HG02938 (cell line): ENCODE data around the gene EIF4G1.

Source experiments
- ATAC-seq: cut with Tn5 transposase; IDR thresholded peaks from one replicate; pipeline ENCODE4 v1.9.1; 2021; ENCODE audit warnings: mild to moderate bottlenecking, moderate library complexity; ENCODE audit not compliant: unreplicated experiment

The EIF4G1 gene

GRCh38 chr3:184361932-184362667 is 47.7 kb downstream of the EIF4G1 start:
- ATAC-seq = no peak

DNA sequence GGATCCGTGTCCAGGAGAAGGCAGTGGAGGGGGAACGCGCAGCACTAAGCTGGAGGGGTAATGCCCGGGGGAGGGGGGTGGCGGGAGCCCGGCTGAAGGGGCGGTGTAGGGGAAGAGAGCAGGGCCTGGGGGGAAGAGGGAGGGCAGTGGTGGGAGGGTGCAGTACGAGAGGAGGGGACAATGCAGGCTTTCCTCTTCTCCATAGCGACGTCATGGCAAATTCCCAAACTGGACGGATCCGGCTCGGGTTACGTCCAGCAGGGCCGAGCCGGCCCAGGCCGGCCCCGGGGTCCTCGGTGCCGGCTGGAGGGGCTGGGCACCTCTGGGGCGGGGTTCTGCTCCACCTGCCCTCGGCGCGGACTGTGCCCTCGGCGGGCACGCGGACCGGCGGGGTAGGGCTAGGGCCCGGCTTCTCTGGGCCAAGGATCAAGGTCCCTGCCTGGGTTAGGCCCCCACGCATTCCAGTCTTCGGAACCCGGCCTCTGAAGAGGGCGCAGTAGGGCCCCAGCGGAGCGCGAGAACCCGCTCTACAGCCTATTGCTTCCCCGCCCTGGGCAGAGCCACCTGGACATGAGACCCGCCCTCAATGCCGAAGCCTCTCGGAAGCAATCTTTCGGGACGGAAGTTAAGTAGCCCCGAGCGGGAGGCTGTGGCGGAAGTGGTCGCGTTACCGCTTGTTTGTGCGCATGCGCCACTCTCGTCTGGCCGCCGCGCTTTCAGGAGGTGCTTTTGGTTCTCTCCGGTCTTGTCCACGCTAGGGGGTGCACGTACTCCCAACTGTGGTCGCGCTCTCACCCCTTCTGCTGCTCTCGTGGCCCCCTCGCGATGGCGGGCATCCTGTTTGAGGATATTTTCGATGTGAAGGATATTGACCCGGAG is 48.5 kb downstream of the EIF4G1 start:
- ATAC-seq = peak; percentile 83

GRCh38 chr3:184366619-184367289 is 52.3 kb downstream of the EIF4G1 start:
- no peak for ATAC-seq

DNA sequence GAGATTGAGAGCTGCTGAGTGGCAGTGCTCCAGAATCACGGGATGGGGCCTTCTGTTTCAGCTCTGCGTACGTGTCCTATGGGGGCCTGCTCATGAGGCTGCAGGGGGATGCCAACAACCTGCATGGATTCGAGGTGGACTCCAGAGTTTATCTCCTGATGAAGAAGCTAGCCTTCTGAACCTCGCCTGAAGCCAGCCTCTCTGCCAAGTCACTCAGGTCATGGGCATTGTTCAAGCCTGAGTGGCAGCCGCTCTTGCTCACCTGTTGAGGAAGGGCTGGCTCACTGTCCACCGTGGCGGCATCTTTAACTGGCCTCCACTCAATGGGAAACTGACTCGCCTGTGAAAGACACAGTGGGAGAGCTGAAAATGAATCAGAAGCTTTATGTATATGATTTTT is 53.7 kb downstream of the EIF4G1 start:
- no peak for ATAC-seq

- ATAC-seq = no peak
These were observed 54.3 kb downstream of the EIF4G1 start for GRCh38 chr3:184368586-184369183.

DNA sequence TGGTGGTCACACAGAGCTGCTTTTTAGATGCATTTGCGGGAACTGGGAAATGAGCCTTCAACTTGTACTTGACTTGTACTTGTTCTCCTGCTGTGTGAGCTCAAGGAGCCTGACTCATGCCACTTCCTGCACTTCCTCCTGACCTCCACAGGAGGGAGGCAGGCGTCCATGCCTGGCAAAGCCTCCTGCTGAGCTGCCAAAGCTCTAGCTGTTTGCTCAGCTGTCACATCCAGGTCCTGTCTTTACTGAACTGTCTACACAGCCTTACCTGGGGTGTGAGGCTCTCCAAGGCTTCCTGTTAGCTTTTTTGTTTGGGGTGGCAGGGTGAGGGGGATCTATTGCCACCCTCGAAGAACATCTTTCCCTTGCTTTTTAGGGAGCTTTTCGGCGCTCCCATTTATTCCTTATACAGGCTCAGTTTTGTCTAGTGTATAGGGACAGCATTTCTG is 57.2 kb downstream of the EIF4G1 start:
- peak; percentile 70 for ATAC-seq

DNA sequence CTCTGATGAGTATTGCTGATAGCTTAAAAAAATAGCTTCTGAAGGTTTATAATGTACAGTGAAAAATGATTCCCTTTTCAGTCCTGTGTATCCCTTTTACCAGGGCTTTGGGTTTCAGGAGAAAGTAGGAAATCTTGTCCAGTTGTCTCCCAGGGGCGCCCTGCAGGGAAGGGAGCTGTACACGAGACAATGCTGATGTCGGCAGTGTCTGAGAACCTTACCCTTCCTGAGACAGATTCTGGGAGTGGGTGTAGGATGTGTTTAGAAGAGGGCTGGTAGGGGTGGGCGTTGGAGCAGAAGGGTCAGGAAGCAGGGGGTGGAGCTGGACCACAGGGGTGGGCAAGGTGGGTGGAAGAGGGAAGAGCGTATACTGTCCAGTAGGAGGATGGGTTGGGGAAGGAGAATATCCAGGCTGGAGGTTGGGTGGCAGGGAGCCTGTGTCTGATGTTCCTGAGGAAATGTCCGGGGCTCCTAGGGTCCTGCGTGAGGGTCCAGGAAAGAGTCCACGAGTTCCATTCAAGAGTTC is 58.0 kb downstream of the EIF4G1 start:
- ATAC-seq = no peak

DNA sequence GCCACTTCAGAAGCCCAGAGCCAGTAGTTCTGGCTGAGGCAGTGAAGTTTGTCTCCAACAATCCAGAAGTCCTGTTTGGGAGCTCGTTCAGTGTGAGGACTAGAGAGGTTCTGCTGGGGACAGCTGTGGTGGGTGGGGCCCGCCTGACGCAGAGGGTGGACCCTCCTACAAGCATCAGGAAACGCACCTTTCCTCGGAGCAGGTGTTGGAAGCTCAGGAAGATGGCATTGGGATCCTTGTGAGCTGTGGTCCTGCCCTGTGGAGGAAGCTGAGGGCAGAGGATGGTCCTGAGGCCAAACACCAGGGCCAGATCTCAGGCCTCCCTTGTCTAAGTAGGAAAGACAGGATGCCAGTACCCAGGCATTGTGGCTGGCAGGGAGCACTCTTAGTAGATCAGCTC is 58.5 kb downstream of the EIF4G1 start:
- ATAC-seq = no peak

- ATAC-seq = no peak
These were observed 59.0 kb downstream of the EIF4G1 start for GRCh38 chr3:184373422-184373821.

GRCh38 chr3:184375747-184376461 is 61.5 kb downstream of the EIF4G1 start:
- no peak for ATAC-seq

DNA sequence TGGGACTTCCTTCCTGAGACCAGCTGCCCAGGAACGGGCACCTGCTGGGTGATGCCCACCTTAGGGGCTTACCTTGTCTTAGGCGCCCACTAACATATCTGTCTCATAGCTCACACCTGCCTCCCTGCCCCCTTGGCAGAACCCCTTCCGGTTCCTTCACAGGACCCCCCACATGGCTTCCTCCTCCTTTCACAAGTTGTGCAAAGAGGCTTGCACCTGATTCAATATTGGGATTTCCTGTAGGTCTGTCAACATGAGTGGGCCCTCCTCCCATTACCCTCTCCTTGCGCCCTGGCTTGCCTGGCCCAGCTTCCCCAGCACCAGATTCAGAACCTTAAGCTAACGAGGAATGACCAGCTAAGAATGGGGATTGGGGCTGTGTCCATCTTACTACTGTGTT is 63.0 kb downstream of the EIF4G1 start:
- no peak for ATAC-seq

DNA sequence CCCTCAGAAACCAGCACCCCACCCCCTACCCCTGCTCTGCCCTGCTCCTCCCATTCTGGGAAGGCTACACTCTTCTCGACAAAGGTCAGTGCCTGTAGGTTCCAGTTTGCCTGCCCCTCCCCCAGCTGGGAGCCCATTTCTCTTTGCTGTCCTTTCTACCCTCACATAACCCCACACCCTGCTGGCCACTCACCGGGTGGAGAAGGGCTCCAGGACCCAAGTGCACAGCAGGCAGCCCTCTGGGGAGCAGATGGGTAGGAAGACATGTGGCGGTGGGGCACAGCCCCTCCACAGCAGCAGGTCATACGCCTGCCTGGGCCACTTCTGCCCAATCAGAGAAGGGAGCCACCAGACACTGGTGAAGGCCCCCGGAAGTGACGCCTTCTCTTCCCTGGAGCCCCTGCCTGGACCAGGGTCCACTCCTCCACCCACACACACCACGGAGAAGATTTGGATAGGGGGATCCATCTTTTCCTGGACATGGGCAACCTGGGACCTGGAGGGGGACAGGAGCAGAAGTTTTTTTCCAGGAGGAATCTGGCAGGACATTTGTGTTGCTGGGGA is 63.6 kb downstream of the EIF4G1 start, which contains the start of gene THPO:
Gene THPO, minus strand, starts transcription at position 326 of the 564 bp plus-strand sequence. CDS start 1,948 bp downstream, outside the sequence.
- ATAC-seq = no peak

DNA sequence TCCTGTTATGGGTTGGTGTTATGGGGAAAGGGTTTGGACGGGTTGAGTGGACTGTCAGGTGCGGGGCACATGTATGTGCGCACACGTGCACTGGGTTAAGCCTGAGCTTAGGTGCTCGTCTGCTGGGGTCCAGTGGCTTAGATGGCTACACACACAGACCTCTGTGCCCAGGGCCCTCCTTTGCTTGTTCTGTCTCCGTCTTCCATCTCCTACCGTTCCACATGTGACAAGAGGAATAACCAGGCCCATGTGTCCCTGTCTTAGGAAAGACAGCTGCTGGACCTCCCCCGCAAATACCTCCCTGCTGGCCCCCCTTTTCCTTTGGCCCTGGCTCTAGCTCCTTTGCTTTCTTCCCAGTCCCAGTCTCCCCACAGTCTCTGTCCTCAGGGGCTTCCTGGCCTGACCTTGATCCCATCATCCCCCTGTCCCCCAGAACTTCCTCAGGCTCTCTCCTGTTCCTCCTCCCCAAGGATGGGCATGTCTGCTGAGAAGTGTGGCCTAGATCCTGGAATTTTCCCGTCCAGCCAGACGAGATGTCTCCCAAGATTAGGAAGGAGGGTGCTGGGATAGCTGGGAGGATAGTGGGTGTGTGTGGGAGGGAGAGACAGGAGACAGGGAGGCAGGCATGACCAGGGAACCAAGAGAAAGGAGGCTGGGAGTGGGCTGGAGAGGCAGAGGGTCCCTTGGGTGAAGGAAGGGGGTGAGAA is 64.4 kb downstream of the EIF4G1 start:
- no peak for ATAC-seq

- no peak for ATAC-seq
These were observed 65.2 kb downstream of the EIF4G1 start, which contains the start of gene CHRD for GRCh38 chr3:184379358-184380184. CHRD (plus strand) TSS chr3:184380054; CDS start chr3:184380319, 265 bp downstream.

DNA sequence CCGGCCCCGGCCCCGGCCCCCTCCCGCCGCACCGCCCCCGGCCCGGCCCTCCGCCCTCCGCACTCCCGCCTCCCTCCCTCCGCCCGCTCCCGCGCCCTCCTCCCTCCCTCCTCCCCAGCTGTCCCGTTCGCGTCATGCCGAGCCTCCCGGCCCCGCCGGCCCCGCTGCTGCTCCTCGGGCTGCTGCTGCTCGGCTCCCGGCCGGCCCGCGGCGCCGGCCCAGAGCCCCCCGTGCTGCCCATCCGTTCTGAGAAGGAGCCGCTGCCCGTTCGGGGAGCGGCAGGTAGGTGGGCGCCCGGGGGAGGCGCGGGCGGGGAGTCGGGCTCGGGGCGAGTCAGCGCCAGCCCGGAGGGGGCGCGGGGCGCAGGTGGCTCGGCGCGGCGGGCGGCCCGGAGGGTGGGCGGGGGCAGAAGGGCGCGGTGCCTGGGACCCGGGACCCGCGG is 65.8 kb downstream of the EIF4G1 start:
- ATAC-seq = no peak

DNA sequence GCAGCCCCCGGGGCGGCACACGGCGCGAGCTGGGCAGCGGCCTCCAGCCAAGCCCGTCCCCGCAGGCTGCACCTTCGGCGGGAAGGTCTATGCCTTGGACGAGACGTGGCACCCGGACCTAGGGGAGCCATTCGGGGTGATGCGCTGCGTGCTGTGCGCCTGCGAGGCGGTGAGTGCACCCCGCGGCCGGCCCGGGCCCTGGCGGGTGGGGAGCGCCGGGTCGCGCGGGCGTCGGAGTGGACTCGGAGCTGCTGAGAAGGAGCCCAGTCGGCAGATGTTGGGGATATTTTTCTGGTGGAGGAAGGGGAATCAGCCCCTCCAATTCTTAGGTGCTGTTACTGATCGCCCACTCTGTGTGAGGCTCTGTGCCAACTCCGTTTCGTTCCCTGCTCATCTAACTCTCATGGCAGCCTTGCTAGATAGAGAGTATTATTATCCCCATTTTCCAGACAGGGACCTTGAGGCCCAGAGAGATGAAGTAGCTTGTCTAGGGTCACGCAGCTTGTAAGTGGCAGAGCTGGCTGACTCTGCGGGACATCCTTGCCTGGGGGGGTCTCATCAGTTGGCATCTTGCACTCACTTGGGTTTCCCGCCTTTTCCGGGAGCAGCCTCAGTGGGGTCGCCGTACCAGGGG is 66.3 kb downstream of the EIF4G1 start:
- ATAC-seq = no peak
